Endodermal cell (in vitro differentiated cells): ENCODE results near the gene SORCS2. TPM values are rescaled to one million over a fixed set of nuclear protein-coding genes. Genes with fewer than 3 reads are reported as not detected.

Experiments
- DNase-seq: peaks from one replicate; pipeline ENCODE4 v3.0.0-alpha.2; 2017
- H3K27ac ChIP-seq: 2 replicates; pipeline ENCODE4 v1.5.1; 2013; ENCODE audit warnings: mild to moderate bottlenecking, low read depth, low read length, moderate library complexity
- H3K27me3 ChIP-seq: 2 replicates; pipeline ENCODE4 v1.6.1; 2013; ENCODE audit warnings: mild to moderate bottlenecking, low read length, moderate library complexity; ENCODE audit not compliant: insufficient read depth, control insufficient read depth, poor library complexity, severe bottlenecking
- H3K36me3 ChIP-seq: 2 replicates; pipeline ENCODE4 v1.7.0; 2013; ENCODE audit warnings: mild to moderate bottlenecking, low read length, moderate library complexity; ENCODE audit not compliant: control insufficient read depth, insufficient read depth
- H3K4me1 ChIP-seq: one replicate; pipeline ENCODE4 v1.7.0; 2013; ENCODE audit warnings: low read length; ENCODE audit not compliant: control insufficient read depth, insufficient read depth
- H3K4me3 ChIP-seq: 2 replicates; pipeline ENCODE4 v1.5.1; 2013; ENCODE audit warnings: mild to moderate bottlenecking, low read length, moderate library complexity
- H3K9ac ChIP-seq: 2 replicates; pipeline ENCODE4 v1.6.1; 2013; ENCODE audit warnings: mild to moderate bottlenecking, low read length, moderate library complexity; ENCODE audit not compliant: poor library complexity, severe bottlenecking; ENCODE audit errors: extremely low read depth
- H3K9me3 ChIP-seq: 2 replicates; pipeline ENCODE4 v1.6.1; 2013; ENCODE audit warnings: mild to moderate bottlenecking, low read length, moderate library complexity; ENCODE audit not compliant: control insufficient read depth
- H3K27ac Mint-ChIP-seq: 2 replicates; pipeline ENCODE4 v1.8.0; 2020; ENCODE audit warnings: mixed read lengths
- H3K27me3 Mint-ChIP-seq: 2 replicates; pipeline ENCODE4 v1.8.0; 2021; ENCODE audit warnings: mild to moderate bottlenecking, mixed read lengths; ENCODE audit not compliant: insufficient read depth
- H3K36me3 Mint-ChIP-seq: 2 replicates; pipeline ENCODE4 v1.8.0; 2020; ENCODE audit warnings: low read depth, mixed read lengths
- H3K4me1 Mint-ChIP-seq: 2 replicates; pipeline ENCODE4 v1.8.0; 2020; ENCODE audit warnings: mixed read lengths
- H3K4me3 Mint-ChIP-seq: 2 replicates; pipeline ENCODE4 v1.8.0; 2020; ENCODE audit warnings: mild to moderate bottlenecking, moderate library complexity, mixed read lengths
- H3K9me3 Mint-ChIP-seq: 2 replicates; pipeline ENCODE4 v1.8.0; 2020; ENCODE audit warnings: mild to moderate bottlenecking, mixed read lengths
- CTCF ChIP-seq: fragments of 200-600 bp; sonication (generic); conservative IDR thresholded peaks from 2 replicates; pipeline ENCODE4 v1.5.0; 2021; ENCODE audit warnings: antibody characterized with exemption, mild to moderate bottlenecking
- WGBS, 2 experiments: methylation state at CpG; one replicate each; pipeline versions ENCODE4 v1.1.5 to v1.1.7; 2013; ENCODE audit warnings: missing lambda C conversion rate in 2 of 2, mixed read lengths in 1 of 2; ENCODE audit not compliant: insufficient coverage in 1 of 2, insufficient read length in 1 of 2; 5-methylcytosine and 5-hydroxymethylcytosine counted together
- total RNA-seq, 2 donors: library from RNA; stranded (reverse); fragmentation: NEBNext Ultra II Directional in 1 of 2; extraction: Animal tissue kit (Norgen Biotek cat#: 25700) in 1 of 2; gene quantifications; 2 replicates in 1 of 2; 3 replicates in 1 of 2; pipeline ENCODE4 v1.2.1, GENCODE V29; 2021

The SORCS2 gene
- total RNA-seq, 2 donors from 2014 or later: 1.4 to 1.9 TPM

GRCh38 chr4:7642741-7643458 is 450.6 kb downstream of the SORCS2 start:
- H3K27ac ChIP-seq: no peak overlapping the region
- no peak overlapping the region for H3K4me3 Mint-ChIP-seq
- H3K9me3 Mint-ChIP-seq: peaks cover 11% of the 10 kb centered on the region
- no peaks in the 10 kb centered on the region for H3K36me3 Mint-ChIP-seq
- 77 to 86% methylated on average over 5 to 9 of the region's 9 CpGs for WGBS, 2 experiments
- no peaks in the 10 kb centered on the region for H3K4me1 Mint-ChIP-seq
- H3K9ac ChIP-seq: no peak overlapping the region
- H3K27me3 ChIP-seq: no peaks in the 10 kb centered on the region
- no peak overlapping the region for H3K27ac Mint-ChIP-seq
- TF ChIP-seq CTCF: no peak
- no peak overlapping the region for H3K4me3 ChIP-seq
- H3K36me3 ChIP-seq: no peaks in the 10 kb centered on the region
- peaks cover 5% of the 10 kb centered on the region for H3K9me3 ChIP-seq
- no peak for DNase-seq
- H3K4me1 ChIP-seq: no peaks in the 10 kb centered on the region
- H3K27me3 Mint-ChIP-seq: peaks cover 5% of the 10 kb centered on the region

GRCh38 chr4:7645158-7645557 is 452.8 kb downstream of the SORCS2 start:
- H3K36me3 Mint-ChIP-seq: no peaks in the 10 kb centered on the region
- WGBS, 2 experiments: 97% methylated on average over 1 of the region's 1 CpG; no CpG with 5 or more reads in 1 of the 2 experiments
- no peaks in the 10 kb centered on the region for H3K4me1 Mint-ChIP-seq
- peaks cover 5% of the 10 kb centered on the region for H3K27me3 Mint-ChIP-seq
- no peak for DNase-seq
- no peaks in the 10 kb centered on the region for H3K27me3 ChIP-seq
- peaks cover 11% of the 10 kb centered on the region for H3K9me3 Mint-ChIP-seq
- no peak overlapping the region for H3K9ac ChIP-seq
- H3K9me3 ChIP-seq: peaks cover 5% of the 10 kb centered on the region
- no peaks in the 10 kb centered on the region for H3K4me1 ChIP-seq
- no peak for TF ChIP-seq CTCF
- no peak overlapping the region for H3K4me3 ChIP-seq
- H3K27ac ChIP-seq: no peak overlapping the region
- H3K27ac Mint-ChIP-seq: no peak overlapping the region
- H3K36me3 ChIP-seq: no peaks in the 10 kb centered on the region
- H3K4me3 Mint-ChIP-seq: no peak overlapping the region

GRCh38 chr4:7645956-7646355 is 453.6 kb downstream of the SORCS2 start:
- Histone ChIP-seq H3K9ac (no peak overlapping the region), H3K27ac (no peak overlapping the region), H3K36me3 (no peaks in the 10 kb centered on the region), H3K27me3 (no peaks in the 10 kb centered on the region), H3K4me1 (no peaks in the 10 kb centered on the region), H3K9me3 (peaks cover 5% of the 10 kb centered on the region), H3K4me3 (no peak overlapping the region)
- DNase-seq: no peak
- no peak for TF ChIP-seq CTCF
- Mint-ChIP-seq H3K27me3 (peaks cover 5% of the 10 kb centered on the region), H3K9me3 (peaks cover 11% of the 10 kb centered on the region), H3K4me3 (no peak overlapping the region), H3K27ac (no peak overlapping the region), H3K4me1 (no peaks in the 10 kb centered on the region), H3K36me3 (no peaks in the 10 kb centered on the region)
- 93% methylated on average over 16 to 23 of the region's 23 CpGs for WGBS, 2 experiments
